H1 (cell line): ENCODE measurements around the gene SLC26A4. TPM values are rescaled to one million over a fixed set of nuclear protein-coding genes. Genes with fewer than 3 reads are reported as not detected.

Experiments used
- CTCF ChIA-PET: fragments of 300-600 bp; sonication (Branson Sonifier 250); formaldehyde crosslinking; loops from one replicate; lab custom pipeline; 2021; ENCODE audit not compliant: partially characterized antibody; lab: Charles Lee
- POLR2A ChIA-PET: fragments of 300-600 bp; sonication (Branson Sonifier 250); formaldehyde crosslinking; loops from one replicate; lab custom pipeline; 2021; ENCODE audit warnings: inconsistent platforms; ENCODE audit not compliant: partially characterized antibody; lab: Charles Lee
- DNase-seq, 2 experiments: peaks; one replicate each; pipeline versions ENCODE4 v3.0.0 to v3.0.0-alpha.2; 2010 to 2022; ENCODE audit warnings: low spot score in 2 of 2, low read depth in 1 of 2, mixed read lengths in 1 of 2
- FAIRE-seq: peaks from 2 replicates; lab custom pipeline; 2011; peaks lifted over from hg19 to GRCh38; lab: Jason Lieb, UNC
- H2AFZ ChIP-seq: 2 replicates; pipeline ENCODE4 v1.8.1; 2012; ENCODE audit warnings: low read length, inconsistent platforms
- H2AK5ac ChIP-seq: 2 replicates; pipeline ENCODE4 v1.6.1; 2013; ENCODE audit warnings: low read depth, low read length
- H2BK120ac ChIP-seq: replicated peaks from 2 replicates; pipeline ENCODE3; 2013; ENCODE audit warnings: low read depth, low read length, inconsistent platforms
- H2BK12ac ChIP-seq: 2 replicates; pipeline ENCODE4 v1.6.1; 2013; ENCODE audit warnings: low read depth, low read length
- H2BK15ac ChIP-seq: 2 replicates; pipeline ENCODE4 v1.6.1; 2013; ENCODE audit warnings: low read length
- H2BK20ac ChIP-seq: 2 replicates; pipeline ENCODE4 v1.6.1; 2013; ENCODE audit warnings: low read length
- H2BK5ac ChIP-seq: 2 replicates; pipeline ENCODE4 v1.6.1; 2013; ENCODE audit warnings: low read depth, low read length
- H3K14ac ChIP-seq: 2 replicates; pipeline ENCODE4 v1.6.1; 2013; ENCODE audit warnings: inconsistent platforms; ENCODE audit not compliant: insufficient read length
- H3K18ac ChIP-seq: 2 replicates; pipeline ENCODE4 v1.6.1; 2013; ENCODE audit warnings: low read length; ENCODE audit errors: extremely low read depth
- H3K23ac ChIP-seq: 2 replicates; pipeline ENCODE4 v1.6.1; 2013; ENCODE audit warnings: inconsistent platforms; ENCODE audit not compliant: insufficient read length
- H3K23me2 ChIP-seq: 2 replicates; pipeline ENCODE4 v1.6.1; 2013; ENCODE audit warnings: low read depth, low read length
- H3K27ac ChIP-seq: 2 replicates; pipeline ENCODE4 v1.6.1; 2011; ENCODE audit warnings: low read depth, low read length, inconsistent platforms
- H3K27me3 ChIP-seq, 4 experiments: replicated peaks in 1 of 4; 1 replicate in 1 of 4; 2 replicates in 3 of 4; pipeline versions ENCODE4 v1.6.1 to v1.8.1; 2011 to 2013; ENCODE audit warnings: low read length in 3 of 4, mild to moderate bottlenecking in 3 of 4, inconsistent platforms in 2 of 4, mixed read lengths in 2 of 4, moderate library complexity in 1 of 4; ENCODE audit not compliant: control insufficient read depth in 3 of 4, insufficient read depth in 3 of 4; ENCODE audit errors: extremely low read depth in 1 of 4
- H3K36me3 ChIP-seq, 4 experiments: 2 replicates each; pipeline versions ENCODE4 v1.6.1 to v1.8.1; 2011 to 2013; ENCODE audit warnings: mild to moderate bottlenecking in 4 of 4, low read length in 3 of 4, moderate library complexity in 2 of 4, control low read depth in 1 of 4, inconsistent platforms in 1 of 4; ENCODE audit not compliant: insufficient read depth in 4 of 4, control insufficient read depth in 2 of 4
- H3K4ac ChIP-seq: replicated peaks from 2 replicates; pipeline ENCODE3; 2013; ENCODE audit warnings: low read length, low read depth, mixed read lengths, inconsistent platforms; ENCODE audit not compliant: insufficient read length
- H3K4me1 ChIP-seq, 4 experiments: replicated peaks in 1 of 4; 1 replicate in 1 of 4; 2 replicates in 3 of 4; pipeline versions ENCODE4 v1.6.1 to v1.8.1; 2011 to 2013; ENCODE audit warnings: low read length in 3 of 4, inconsistent platforms in 2 of 4, mixed read lengths in 1 of 4; ENCODE audit not compliant: insufficient read depth in 4 of 4, control insufficient read depth in 3 of 4
- H3K4me2 ChIP-seq, 2 experiments: 2 replicates each; pipeline versions ENCODE4 v1.6.1 to v1.8.1; 2011 to 2013; ENCODE audit warnings: low read depth in 2 of 2, low read length in 2 of 2, control low read depth in 1 of 2, inconsistent platforms in 1 of 2, mild to moderate bottlenecking in 1 of 2; ENCODE audit not compliant: insufficient read depth in 1 of 2
- H3K4me3 ChIP-seq, 4 experiments: fragments of 200-600, 300-600 bp in 1 of 4; sonication (generic), shearing (Covaris generic), sonication (Bioruptor Twin) in 1 of 4; 2 replicates each; pipeline versions ENCODE4 v1.5.1 to v1.8.1; 2011 to 2016; ENCODE audit warnings: low read length in 4 of 4, low read depth in 3 of 4, control low read depth in 2 of 4, inconsistent platforms in 2 of 4, mild to moderate bottlenecking in 2 of 4, mixed read lengths in 1 of 4, moderate library complexity in 1 of 4; ENCODE audit not compliant: insufficient read depth in 2 of 4; ENCODE audit errors: extremely low read depth in 1 of 4
- H3K56ac ChIP-seq: replicated peaks from 2 replicates; pipeline ENCODE3; 2013; ENCODE audit warnings: low read depth, mild to moderate bottlenecking, mixed read lengths, low read length, inconsistent platforms; ENCODE audit not compliant: insufficient read length
- H3K79me1 ChIP-seq: 2 replicates; pipeline ENCODE4 v1.6.1; 2013; ENCODE audit warnings: low read depth, low read length, control low read depth
- H3K79me2 ChIP-seq, 2 experiments: 2 replicates each; pipeline versions ENCODE4 v1.6.1 to v1.8.1; 2012 to 2013; ENCODE audit warnings: low read length in 2 of 2, mild to moderate bottlenecking in 2 of 2, inconsistent platforms in 1 of 2; ENCODE audit not compliant: insufficient read depth in 2 of 2, control insufficient read depth in 1 of 2
- H3K9ac ChIP-seq, 4 experiments: replicated peaks in 1 of 4; 1 replicate in 1 of 4; 2 replicates in 3 of 4; pipeline versions ENCODE4 v1.6.1 to v1.8.1; 2011 to 2013; ENCODE audit warnings: low read depth in 3 of 4, low read length in 3 of 4, control low read depth in 2 of 4, mild to moderate bottlenecking in 2 of 4, moderate library complexity in 2 of 4, inconsistent platforms in 1 of 4; ENCODE audit errors: extremely low read depth in 1 of 4
- H3K9me3 ChIP-seq, 2 experiments: 2 replicates each; pipeline versions ENCODE4 v1.6.1 to v1.8.1; 2012 to 2013; ENCODE audit warnings: mild to moderate bottlenecking in 2 of 2, moderate library complexity in 2 of 2, control low read depth in 1 of 2, inconsistent platforms in 1 of 2, low read depth in 1 of 2, low read length in 1 of 2, mixed read lengths in 1 of 2; ENCODE audit not compliant: insufficient read depth in 2 of 2
- H4K20me1 ChIP-seq, 2 experiments: replicated peaks in 1 of 2; 2 replicates each; pipeline versions ENCODE3 to v1.8.1; 2011 to 2013; ENCODE audit warnings: inconsistent platforms in 2 of 2, low read length in 2 of 2, mild to moderate bottlenecking in 1 of 2; ENCODE audit not compliant: insufficient read depth in 2 of 2, control insufficient read depth in 1 of 2
- H4K5ac ChIP-seq: 2 replicates; pipeline ENCODE4 v1.6.1; 2013; ENCODE audit warnings: low read length, low read depth, mixed read lengths, inconsistent platforms; ENCODE audit not compliant: insufficient read length
- H4K8ac ChIP-seq: 2 replicates; pipeline ENCODE4 v1.8.0; 2013; ENCODE audit warnings: mild to moderate bottlenecking, moderate library complexity, low read length, inconsistent platforms; ENCODE audit not compliant: insufficient read depth; ENCODE audit errors: extremely low read depth
- H4K91ac ChIP-seq: replicated peaks from 2 replicates; pipeline ENCODE3; 2013; ENCODE audit warnings: low read length, mixed read lengths, inconsistent platforms; ENCODE audit not compliant: insufficient read length
- CTCF ChIP-seq, 3 experiments: IDR thresholded peaks; 1 replicate in 2 of 3; 2 replicates in 1 of 3; pipeline versions ENCODE4 v1.5.1 to v1.6.1; 2011; ENCODE audit warnings: low read length in 3 of 3, mild to moderate bottlenecking in 3 of 3, inconsistent platforms in 2 of 3, low read depth in 1 of 3, moderate library complexity in 1 of 3; ENCODE audit not compliant: insufficient read depth in 1 of 3; ENCODE audit errors: control extremely low read depth in 1 of 3
- RAD21 ChIP-seq, 2 experiments: IDR thresholded peaks in 1 of 2; conservative IDR thresholded peaks in 1 of 2; 2 replicates each; pipeline ENCODE4 v1.6.1; 2011; ENCODE audit warnings: low read depth in 2 of 2, low read length in 2 of 2, improper control_type of control experiment in 1 of 2, inconsistent platforms in 1 of 2, mild to moderate bottlenecking in 1 of 2, moderate library complexity in 1 of 2
- SUZ12 ChIP-seq: fragments of 200-600 bp; sonication (generic); IDR thresholded peaks from 2 replicates; pipeline ENCODE4 v1.6.1; 2012; ENCODE audit warnings: mild to moderate bottlenecking, inconsistent platforms, low read length, moderate library complexity, mixed read lengths
- WGBS, 2 experiments: shearing (Covaris generic) in 1 of 2; methylation state at CpG; one replicate each; pipeline versions ENCODE4 v1.1.6 to v1.1.7; 2013 to 2015; ENCODE audit warnings: low lambda C conversion rate in 2 of 2, mixed read lengths in 2 of 2, inconsistent platforms in 1 of 2, low coverage in 1 of 2, missing lambda C conversion rate in 1 of 2; ENCODE audit not compliant: insufficient replicate concordance in 2 of 2, insufficient coverage in 1 of 2, insufficient read length in 1 of 2; ENCODE audit errors: extremely low coverage in 1 of 2, missing lambda C conversion rate in 1 of 2; 5-methylcytosine and 5-hydroxymethylcytosine counted together
- polyA plus RNA-seq, 7 experiments: library from polyadenylated mRNA; depleted of rRNA in 3 of 7; stranded (reverse) in 5 of 7; unstranded in 2 of 7; fragments of >200 nt in 5 of 7; fragments of 200-250 nt in 2 of 7; gene quantifications; 1 replicate in 5 of 7; 2 replicates in 1 of 7; 4 replicates in 1 of 7; pipeline versions ENCODE4 v1.2.1 to v1.2.3, GENCODE V29; 2011 to 2013; ENCODE audit warnings: missing spikeins in 2 of 7, mixed read lengths in 2 of 7
- total RNA-seq: library from RNA; stranded (reverse); fragmentation: NEBNext Ultra II Directional; extraction: Animal tissue kit (Norgen Biotek cat#: 25700); gene quantifications from 2 replicates; pipeline ENCODE4 v1.2.1, GENCODE V29; 2021

SLC26A4 gene
- total and polyA plus RNA-seq, 2 of the 8 experiments (the other 6 are each of a cell fraction or from before 2014, with no cell fraction given): 0.11 to 0.35 TPM

GRCh38 chr7:107725138-107725740 lies 64.6 kb downstream of the SLC26A4 start:
- no peak overlapping the region for H3K14ac ChIP-seq
- no peaks in the 10 kb centered on the region for H3K79me2 ChIP-seq
- H3K23ac ChIP-seq: no peak overlapping the region
- H2BK120ac ChIP-seq: no peak overlapping the region
- H2AFZ ChIP-seq: no peak overlapping the region
- H2AK5ac ChIP-seq: no peak overlapping the region
- H2BK12ac ChIP-seq: no peak overlapping the region
- H3K56ac ChIP-seq: no peak overlapping the region
- no peaks in the 10 kb centered on the region for H3K36me3 ChIP-seq
- no peak overlapping the region for H2BK5ac ChIP-seq
- no peak overlapping the region for H3K18ac ChIP-seq
- no peak overlapping the region for H2BK15ac ChIP-seq
- H4K5ac ChIP-seq: no peak overlapping the region
- no peaks in the 10 kb centered on the region for H3K9me3 ChIP-seq
- H4K8ac ChIP-seq: no peak overlapping the region
- H4K20me1 ChIP-seq: no peaks in the 10 kb centered on the region
- H3K27ac ChIP-seq: no peak overlapping the region
- FAIRE-seq (peak; percentile 52), DNase-seq (no peak)
- no peak overlapping the region for H2BK20ac ChIP-seq
- no peaks in the 10 kb centered on the region for H3K4me1 ChIP-seq
- no peak overlapping the region for H3K4me3 ChIP-seq
- no peaks in the 10 kb centered on the region for H3K79me1 ChIP-seq
- H3K9ac ChIP-seq: no peak overlapping the region
- H3K23me2 ChIP-seq: no peaks in the 10 kb centered on the region
- POLR2A ChIA-PET: no interaction called here
- no peaks in the 10 kb centered on the region for H3K27me3 ChIP-seq
- H3K4ac ChIP-seq: no peak overlapping the region
- no peak overlapping the region for H3K4me2 ChIP-seq
- TF ChIP-seq SUZ12 (no peak), RAD21 (IDR thresholded peaks at IDR 0.05 in 1 of 2, conservative IDR thresholded peaks at IDR 0.05 in 1 of 2; ENCODE audit: low read depth in 2 of 2, low read length in 2 of 2) (peak; percentile 80), CTCF (IDR thresholded peaks at IDR 0.05; ENCODE audit: control extremely low read depth in 1 of 3, insufficient read depth in 1 of 3, low read depth in 1 of 3, low read length in 3 of 3) (peak in 2 of 3 experiments; percentile 41 to 53; a peak in 2 of 4 replicates)
- 39% methylated on average over 4 of the region's 4 CpGs; no CpG with 5 or more reads in 1 of the 2 experiments for WGBS, 2 experiments
- CTCF ChIA-PET: interaction anchor here (0.7 to 4.2 kb wide), 18 partner anchors 13 to 506 kb away, joined by 3 to 30 read pairs (median 3); partner anchors contain the start of genes CBLL1 and SLC26A4
- H4K91ac ChIP-seq: no peak overlapping the region
